Stimulated activated CD4-positive, alpha-beta T cell treated with anti-CD3 and anti-CD28 coated beads, Interleukin-4, amount 100 ng/mL, for 48 hours (primary cell): ENCODE measurements around the gene LY9.

Experiments
- DNase-seq, 2 donors: peaks; one replicate each; pipeline ENCODE4 v3.0.0-alpha.2; 2020; ENCODE audit warnings: low read depth in 2 of 2

Gene LY9

DNA sequence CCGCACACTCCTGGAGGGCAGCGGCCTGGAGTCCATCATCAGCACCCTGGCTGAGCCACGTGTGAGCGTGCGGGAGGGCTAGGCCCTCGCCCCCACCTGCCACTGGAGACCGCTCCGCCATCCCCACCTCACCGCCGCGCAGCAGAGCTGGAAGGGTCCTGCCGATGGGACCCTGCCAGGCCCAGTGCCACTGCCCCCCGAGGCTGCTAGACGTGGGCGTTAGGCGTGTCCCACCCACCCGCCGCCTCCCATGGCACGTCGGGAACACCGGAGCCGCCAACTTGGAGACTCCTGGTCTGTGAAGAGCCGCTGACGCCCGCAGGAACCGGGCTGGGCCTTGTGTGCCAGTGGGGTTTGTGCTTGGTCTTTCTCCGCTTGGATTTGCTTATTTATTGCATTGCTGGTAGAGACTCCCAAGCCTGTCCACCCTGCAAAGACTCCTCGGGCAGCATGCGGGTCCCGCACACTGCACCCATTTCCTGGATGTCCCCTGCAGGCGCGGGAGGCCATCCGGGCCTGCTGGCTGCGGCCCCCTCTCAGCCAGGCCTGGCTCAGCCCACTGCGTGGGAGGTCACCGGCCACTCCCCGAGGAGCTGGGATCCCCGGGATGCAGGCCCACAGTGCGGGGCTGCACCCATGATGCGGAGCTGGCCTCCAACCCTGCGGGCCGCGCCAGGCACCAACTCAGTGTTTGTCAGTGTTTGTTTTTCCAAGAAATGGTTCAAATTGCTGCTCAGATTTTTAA lies 6.0 kb downstream of the LY9 start:
- DNase-seq = no peak

DNA sequence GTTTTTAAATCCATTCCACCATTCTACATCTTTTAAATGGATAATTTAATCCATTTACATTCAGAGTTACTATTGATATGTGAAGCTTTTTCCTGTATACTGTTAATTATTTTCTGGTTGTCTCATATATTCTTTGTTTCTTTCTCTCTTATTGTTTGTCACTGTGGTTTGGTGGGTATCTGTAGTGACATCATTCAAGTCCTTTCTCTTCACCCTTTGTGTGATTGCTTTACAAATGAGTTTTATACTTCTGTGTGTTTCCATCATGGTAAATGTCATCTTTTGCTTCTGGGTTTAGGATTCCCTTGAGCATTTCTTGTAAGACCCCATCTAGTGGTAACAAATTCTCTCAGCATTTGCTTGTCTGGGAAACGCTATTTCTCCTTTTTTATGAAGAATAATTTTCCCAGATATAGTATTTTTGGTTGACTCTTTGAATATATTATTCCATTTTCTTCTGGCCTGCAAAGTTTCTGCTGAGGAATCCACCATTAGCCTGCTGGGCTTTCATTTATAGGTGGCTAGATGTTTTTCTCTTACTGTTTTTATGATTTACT lies 10.2 kb downstream of the LY9 start:
- DNase-seq = no peak

DNA sequence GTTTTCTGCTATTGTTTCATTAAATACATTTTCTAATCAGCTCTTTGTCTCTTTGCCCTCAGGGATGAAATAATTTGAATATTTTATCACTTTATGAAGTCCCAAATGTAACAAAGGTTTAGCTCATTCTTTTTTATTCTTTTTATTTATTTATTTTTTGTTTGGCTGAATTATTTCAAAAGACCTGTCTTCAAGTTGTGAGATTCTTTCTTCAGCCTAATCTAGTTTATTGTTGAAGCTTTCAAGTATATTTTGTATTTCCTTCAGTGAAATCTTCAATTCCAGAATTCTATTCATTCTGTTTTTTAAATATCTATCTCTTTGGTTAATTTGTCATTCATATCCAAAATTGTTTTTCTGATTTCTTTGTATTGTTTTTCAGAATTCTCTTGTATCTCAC lies 10.8 kb downstream of the LY9 start:
- DNase-seq = no peak

DNA sequence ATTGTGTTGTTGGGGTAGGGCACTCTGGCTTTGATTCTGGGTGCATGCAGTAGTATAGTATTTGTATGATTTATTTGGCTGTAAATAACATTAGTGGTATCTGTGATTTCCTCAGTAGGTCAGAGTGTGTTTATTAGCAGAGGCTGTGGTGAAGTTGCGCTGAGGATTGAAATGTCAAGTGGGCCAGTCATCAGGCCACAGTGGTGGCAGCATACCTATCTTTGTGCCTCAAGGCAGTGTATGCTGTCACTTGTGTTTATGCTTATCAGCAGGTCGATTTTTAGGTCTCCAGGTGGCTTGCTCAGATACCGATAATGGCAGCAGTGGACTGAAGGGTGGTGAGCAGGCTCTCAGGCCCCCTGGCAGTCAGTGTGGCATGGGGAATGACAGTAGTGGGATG lies 11.3 kb downstream of the LY9 start:
- no peak for DNase-seq

DNA sequence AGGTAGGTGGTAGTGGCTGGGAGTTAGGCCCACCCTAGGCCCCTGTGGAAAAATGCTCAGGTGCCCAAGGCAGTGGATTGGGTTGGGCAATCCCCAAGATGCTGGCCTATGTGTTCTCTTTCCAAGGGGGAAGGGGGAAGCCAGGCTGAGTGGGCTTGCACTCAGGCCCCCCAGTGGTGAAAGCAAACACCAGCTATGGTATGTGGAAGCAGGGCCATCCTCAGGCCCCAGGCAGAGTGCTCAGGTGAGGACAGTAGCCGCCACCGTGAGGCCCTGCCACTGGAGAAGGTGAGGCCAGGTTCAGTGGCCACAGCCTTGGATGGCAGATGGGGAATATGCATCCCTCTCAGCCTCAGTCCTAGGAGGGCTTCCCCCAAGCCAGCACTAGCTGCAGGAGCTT lies 11.8 kb downstream of the LY9 start:
- no peak for DNase-seq

DNA sequence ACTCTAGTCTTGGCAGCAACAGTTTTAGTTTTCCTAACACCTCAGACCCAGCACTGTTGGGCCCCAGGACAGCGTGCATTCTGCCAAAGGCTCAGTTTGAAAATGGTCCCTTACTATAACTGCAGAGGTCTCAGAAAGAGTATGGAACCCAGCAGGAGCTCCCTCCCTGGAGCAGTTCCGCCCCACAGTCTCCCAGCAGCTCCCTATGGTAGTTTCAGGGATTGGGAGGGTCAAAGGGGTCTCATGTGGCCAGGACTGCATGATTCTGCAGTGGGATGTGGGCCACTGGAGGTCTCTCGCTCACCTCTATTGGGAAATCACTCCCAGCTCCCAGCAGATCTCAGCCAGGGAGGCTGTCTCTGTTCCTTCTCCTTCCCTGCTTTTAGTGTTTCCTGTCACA lies 12.3 kb downstream of the LY9 start:
- DNase-seq = no peak

DNA sequence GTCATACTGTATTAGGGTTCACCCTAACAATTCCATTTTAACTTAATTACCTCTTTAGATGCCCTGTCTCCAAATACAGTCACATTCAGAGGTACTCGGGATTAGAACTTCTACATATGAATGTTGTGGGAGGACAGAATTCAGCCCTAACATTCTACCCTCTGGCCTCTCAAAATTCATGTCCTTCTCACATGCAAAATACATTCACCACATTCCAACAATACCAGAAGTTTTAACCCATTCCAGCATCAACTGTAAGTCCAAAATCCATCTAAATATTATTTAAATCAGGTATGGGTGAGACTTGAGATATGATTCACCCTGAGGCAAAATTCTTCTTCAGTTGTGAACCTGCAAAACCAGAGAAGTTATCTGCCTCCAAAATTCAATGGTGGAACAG lies 14.5 kb downstream of the LY9 start:
- DNase-seq = no peak

DNA sequence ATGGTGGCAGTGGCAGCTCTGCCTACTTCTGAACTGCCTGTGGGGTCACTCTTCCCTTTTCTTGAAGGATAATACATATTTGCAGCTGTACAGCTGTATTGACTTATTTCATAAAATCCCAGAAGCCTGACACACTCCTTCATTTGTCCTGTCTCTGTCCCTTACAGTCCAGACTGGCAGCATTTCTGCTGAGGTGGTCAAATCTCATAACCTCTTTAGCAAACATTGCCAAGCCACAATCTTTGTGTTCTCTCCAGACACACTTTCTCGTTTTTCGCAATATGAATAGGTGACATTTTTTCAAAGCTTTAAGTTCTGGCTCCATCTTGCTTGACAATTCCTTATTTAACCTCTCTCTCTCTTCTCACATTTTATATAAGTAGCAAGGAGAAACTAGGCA lies 15.2 kb downstream of the LY9 start:
- no peak for DNase-seq

DNA sequence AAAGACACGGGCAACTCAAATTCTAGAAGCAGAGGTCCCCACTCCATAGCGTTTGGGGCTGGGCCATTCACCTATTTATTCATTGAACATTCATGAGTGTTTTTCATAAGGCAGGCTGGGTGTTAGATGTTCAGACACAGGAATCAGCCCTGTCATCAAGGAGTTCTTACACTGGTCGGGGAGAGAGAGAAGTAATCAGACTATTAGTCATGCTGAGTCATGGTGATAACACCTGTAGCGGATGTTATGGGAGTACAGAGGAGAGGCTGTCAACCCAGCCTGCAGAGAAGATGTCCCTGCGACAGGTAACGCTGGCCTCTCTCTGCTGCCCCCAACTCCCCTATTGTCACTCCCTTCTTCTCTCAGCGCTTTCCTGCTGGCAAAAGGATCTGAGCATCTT lies 17.2 kb downstream of the LY9 start:
- DNase-seq = no peak

DNA sequence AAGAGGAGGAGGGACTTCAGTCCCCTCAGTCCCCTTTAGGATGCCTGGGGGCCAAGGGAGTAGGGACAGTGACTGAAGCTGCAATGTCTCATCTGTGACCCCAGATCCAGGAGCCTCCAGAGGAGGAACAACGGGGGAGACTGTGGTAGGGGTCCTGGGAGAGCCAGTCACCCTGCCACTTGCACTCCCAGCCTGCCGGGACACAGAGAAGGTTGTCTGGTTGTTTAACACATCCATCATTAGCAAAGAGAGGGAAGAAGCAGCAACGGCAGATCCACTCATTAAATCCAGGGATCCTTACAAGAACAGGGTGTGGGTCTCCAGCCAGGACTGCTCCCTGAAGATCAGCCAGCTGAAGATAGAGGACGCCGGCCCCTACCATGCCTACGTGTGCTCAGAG lies 18.3 kb downstream of the LY9 start:
- no peak for DNase-seq

DNA sequence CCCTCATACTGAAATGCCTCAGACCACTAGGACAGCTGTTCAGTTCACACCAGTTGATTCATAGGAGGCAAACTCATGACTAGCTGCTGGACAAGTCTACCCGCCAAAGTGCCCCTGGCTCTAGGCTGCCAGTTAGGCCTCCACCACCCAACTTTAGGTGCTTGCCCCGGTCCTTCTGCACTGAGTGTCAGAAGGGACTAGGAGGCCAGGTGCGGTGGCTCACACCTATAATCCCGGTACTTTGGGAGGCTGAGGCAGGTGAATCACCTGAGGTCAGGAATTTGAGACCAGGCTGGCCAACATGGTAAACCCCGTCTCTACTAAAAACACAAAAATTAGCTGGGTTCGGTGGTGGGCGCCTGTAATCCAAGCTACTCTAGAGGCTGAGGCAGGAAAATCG lies 18.9 kb downstream of the LY9 start:
- no peak for DNase-seq

DNA sequence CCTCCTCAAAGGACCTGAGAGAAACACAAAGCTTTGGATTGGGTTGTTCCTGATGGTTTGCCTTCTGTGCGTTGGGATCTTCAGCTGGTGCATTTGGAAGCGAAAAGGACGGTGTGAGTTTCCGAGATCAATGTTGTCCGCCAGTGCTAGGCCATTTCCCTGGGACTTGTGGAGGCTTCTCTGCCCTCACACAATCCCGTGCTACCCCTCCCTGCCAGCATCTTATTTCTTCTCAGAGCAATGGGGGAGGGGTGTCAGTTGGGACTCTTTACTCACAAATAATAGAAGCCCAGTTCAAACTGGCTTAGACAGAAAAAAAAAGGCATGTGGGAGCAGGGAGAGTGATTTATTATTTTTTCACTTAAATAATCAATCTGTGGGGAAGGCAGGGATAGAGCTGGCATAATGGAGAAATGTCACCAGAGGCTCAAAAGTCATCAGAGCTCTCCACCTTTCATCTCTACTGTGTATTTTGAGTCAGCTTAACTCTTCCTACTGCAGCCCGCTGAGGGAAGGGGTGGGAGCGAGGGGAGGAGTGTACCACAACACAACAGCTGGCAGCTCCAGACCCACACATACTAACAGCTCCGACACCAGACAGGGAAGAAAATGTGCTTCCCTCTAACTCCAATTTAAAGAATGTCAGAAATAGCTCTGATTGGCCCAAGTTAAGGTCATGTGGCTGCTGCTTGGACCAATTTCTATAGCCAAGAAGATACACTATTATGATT lies 22.4 kb downstream of the LY9 start:
- no peak for DNase-seq

DNA sequence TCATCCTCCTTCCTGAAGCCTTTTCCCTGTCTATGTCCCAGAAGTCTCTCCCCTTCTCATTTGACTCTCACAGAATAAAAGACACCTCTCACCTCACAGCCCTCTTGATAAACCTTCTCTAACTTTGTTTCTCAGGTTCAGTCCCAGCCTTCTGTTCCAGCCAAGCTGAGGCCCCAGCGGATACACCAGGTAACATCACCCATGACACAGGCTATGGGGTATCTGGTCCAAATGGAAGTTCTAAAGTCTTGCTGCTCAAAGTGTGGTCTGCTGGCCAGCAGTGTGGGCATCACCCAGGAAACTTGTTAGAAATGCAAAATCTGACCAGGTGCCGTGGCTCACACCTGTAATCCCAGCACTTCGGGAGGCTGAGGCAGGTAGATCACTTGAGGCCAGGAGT lies 23.2 kb downstream of the LY9 start:
- DNase-seq = no peak

DNA sequence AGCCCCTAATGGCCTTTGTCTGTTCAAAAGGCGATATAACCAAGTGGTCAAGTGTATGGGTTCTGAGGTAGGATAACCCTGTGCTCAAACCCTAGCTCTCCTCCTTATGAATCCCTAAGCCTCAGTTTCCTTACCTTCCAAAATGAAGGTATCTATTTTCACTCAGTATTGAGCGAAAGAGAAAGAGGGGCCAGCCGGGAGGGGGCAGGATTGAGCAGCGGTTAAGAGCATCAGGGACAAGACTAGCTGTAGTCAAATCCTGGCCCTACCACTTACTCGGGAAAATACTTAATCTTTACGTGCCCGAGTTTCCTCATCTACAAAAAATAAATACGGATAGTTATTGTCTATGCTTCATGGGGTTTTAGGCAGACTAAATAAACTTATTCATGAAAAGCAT lies 25.7 kb downstream of the LY9 start:
- DNase-seq = no peak

DNA sequence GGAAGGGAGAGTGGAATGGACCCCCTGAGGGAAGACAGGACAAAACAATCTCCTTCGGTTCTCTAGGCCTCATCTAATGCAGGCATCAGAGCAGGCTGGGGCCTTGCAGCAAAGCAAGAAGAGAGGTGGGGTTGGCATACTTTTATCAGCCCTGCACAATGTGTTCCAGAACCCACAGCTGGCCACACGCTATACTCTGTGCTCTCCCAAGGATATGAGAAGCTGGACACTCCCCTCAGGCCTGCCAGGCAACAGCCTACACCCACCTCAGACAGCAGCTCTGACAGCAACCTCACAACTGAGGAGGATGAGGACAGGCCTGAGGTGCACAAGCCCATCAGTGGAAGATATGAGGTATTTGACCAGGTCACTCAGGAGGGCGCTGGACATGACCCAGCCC lies 27.3 kb downstream of the LY9 start:
- DNase-seq = no peak

DNA sequence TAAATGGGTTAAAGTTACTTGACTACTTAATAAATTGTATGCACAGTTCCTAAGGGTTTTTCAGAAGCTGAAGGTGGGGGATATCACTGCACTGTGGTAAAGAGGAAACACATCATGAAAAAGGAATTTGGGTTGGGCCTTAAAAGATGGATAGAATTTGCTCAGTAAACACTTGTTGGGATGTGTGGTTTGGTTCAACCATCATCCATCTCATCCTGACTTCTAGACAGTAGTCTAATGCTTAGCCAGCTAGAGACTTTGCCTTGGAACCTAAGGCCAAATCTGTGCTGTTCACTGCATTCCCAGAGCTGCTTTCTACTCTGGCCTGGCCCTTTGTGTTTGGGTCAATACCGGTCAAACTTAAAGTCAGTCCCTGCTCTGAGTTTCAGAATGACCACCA lies 30.6 kb downstream of the LY9 start:
- DNase-seq = no peak

DNA sequence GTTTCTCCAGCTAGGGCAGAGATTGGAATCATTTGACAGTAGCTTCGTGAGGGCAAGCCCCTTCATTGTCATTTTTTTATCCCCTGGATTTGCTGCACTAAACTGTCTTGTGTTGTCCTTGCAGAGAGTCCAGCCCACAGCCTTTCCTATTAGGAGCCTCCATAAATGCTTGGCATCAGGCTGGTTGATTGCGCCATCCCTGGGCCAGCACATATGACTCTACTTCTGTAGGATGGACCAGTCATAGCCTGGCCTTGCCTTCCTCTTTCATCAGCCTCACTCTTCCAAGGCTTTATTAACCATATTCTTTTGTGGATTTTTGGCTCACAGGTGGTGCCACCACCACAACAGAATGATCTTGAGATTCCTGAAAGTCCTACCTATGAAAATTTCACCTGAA lies 31.4 kb downstream of the LY9 start:
- DNase-seq = no peak

DNA sequence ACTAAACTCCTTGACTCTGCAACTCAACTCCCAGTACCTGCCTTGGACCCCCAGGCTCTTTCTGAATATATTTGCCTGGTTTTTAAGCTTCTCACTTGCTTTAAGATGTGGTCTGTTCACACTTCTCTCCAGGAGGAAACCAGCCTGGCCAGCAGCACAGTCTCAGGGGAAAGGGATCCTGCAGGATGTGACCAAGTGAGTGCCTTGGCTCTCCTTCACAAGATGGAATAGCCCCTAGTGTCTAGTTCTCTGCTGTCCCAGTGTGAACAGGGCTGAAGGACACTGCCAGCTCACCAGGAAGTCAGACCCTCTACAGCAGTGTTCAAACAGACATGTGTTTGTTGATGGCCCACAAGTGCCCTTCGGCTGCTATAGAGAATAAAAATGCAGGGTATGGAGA lies 33.8 kb downstream of the LY9 start:
- DNase-seq = no peak

DNA sequence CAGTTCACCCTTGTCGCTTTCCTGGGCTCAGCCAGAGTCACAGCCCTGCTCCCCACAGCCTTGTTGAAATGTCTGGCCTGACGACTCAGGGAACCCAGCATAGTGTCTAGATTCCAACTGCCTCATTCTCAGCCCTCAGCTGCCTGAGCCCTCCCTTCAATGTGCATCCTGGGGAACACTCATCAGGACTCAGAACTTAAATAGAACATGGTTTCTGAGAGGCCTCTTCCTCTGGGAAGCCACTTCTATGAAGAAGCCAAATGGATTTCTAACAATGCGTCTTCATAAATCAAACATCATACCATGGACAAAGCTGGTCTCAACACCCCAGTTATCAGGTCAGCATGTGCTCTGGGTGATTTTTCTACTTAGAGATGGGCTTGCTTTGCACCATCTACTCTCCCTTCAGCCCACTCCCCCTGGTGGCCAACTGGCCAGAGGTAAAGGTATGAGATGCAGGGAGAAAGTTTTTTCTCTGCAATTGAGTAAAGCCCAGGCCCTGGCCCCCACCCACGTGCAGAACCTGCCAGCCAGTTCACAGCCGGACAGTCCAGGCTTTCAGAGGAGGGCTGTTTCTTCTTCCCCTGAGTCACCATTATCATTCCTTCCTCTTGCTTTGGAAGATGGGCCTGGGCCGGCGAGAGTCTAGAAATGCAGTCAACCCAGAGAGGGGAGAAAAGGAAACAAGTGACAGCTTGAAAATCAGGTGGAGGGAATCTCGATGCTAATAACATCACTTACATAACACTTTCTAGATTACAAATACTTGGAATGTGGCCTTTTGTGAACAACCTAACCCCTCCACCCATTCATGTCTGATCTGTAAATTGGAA lies 34.6 kb downstream of the LY9 start:
- peak; percentile 73 to 76 for DNase-seq

DNA sequence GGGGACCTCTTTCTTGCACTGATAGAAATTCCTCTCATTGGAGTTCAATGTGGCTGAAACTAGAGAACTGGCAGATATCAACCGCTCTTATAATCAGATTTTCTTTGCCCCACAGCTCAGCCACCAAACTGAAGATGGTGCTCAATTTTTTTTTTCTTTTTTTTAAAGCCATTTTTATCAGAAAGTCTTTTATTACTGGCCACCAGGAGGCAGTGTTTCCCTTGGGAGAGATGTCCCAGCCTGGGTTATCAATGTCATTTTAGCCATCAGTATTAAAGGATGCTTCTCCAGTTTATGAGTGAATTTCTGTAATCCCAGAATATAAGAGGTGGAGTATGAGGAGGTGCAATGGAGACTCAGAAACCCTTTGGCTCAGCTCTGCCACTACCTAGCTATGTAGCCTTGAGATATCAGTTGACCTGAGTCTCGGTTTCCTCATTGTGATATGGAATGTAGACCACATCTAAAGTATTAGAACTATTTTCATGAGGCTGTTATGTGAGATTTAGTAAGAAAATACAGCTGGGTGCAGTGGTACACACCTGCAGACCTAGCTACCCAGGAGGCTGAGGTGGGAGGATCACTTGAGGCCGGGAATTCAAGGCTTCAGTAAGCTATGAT lies 39.1 kb downstream of the LY9 start:
- DNase-seq = peak in 1 of 2 donors; percentile 33

DNA sequence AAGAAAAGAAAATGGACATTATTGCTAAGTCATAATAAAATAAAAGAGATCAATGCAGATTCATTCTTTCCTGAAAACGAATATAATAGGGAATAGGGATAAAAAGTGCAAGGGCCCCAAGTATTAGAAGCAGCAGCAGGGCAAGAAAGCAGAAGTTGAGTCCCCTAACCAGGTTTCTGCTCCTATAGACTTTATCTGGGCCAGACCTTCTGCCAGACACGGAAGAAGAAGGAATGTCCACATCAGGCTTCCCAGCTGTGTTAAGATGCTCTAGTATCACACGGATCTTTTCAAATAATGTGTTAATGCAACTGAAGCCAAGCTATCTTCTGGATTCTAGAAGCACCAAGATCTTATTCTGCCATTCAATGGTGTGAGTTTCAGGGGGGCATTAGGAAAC lies 39.8 kb downstream of the LY9 start:
- DNase-seq = no peak

DNA sequence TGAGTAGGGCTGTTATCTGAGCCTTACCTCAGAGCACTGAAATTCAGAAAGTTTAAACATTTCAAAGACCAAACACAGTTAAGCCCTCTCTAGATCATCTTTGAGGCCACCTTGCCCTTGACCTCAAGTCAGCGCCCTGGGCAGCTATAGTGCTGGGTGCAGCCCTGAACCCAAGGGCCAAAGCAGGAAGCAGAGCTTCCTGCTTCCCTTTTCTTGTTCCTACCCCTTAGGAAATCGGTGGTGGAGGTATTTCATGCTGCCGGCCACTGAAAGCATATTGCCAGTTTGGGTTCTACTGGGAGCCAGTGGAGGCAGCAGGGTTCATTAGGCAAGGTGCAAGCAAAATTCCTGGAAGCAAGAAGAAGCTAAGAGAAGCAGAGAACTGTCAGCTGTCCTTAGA lies 40.6 kb downstream of the LY9 start:
- DNase-seq = no peak
